GM19035 (cell line): ENCODE measurements around the gene DOCK6.
"Not testable (repeated sequence)": the region's sequence is repeated elsewhere in the genome, so short reads cannot be mapped to it uniquely, and the experiment has no call there.

ENCODE experiments used
- ATAC-seq: cut with Tn5 transposase; IDR thresholded peaks from one replicate; pipeline ENCODE4 v1.9.1; 2021; ENCODE audit not compliant: unreplicated experiment

Gene DOCK6

GRCh38 chr19:11198175-11198534, 64.2 kb downstream of the DOCK6 start:
- no peak for ATAC-seq

- ATAC-seq, result peak; percentile 85
Observed at GRCh38 chr19:11197291-11198174, 64.8 kb downstream of the DOCK6 start, which contains the start of gene KANK2. TSS of gene KANK2 (minus strand) at chr19:11197545. CDS start at chr19:11194511, 3,034 bp downstream.

GRCh38 chr19:11196406-11197287, 65.7 kb downstream of the DOCK6 start:
- no peak for ATAC-seq

GRCh38 chr19:11195681-11196080, 66.6 kb downstream of the DOCK6 start:
- no peak for ATAC-seq

GRCh38 chr19:11194656-11195558, 67.4 kb downstream of the DOCK6 start:
- ATAC-seq, result no peak

- no peak for ATAC-seq
Observed at GRCh38 chr19:11194173-11194572, 68.2 kb downstream of the DOCK6 start.

GRCh38 chr19:11192957-11193939, 69.1 kb downstream of the DOCK6 start:
- ATAC-seq, result no peak

- ATAC-seq, result no peak
Observed at GRCh38 chr19:11191934-11192333, 70.4 kb downstream of the DOCK6 start.

- ATAC-seq, result no peak
Observed at GRCh38 chr19:11191273-11191755, 71.0 kb downstream of the DOCK6 start.

GRCh38 chr19:11190501-11190900, 71.8 kb downstream of the DOCK6 start:
- no peak for ATAC-seq

- ATAC-seq, result no peak
Observed at GRCh38 chr19:11187441-11187840, 74.9 kb downstream of the DOCK6 start.

- ATAC-seq, result no peak
Observed at GRCh38 chr19:11182994-11183393, 79.3 kb downstream of the DOCK6 start.

- ATAC-seq, result no peak
Observed at GRCh38 chr19:11181488-11181887, 80.8 kb downstream of the DOCK6 start.

GRCh38 chr19:11180975-11181374, 81.3 kb downstream of the DOCK6 start:
- ATAC-seq, result not testable (repeated sequence)

GRCh38 chr19:11180346-11180745, 82.0 kb downstream of the DOCK6 start:
- ATAC-seq, result no peak

GRCh38 chr19:11179716-11180297, 82.5 kb downstream of the DOCK6 start:
- no peak for ATAC-seq

- ATAC-seq, result not testable (repeated sequence)
Observed at GRCh38 chr19:11179145-11179465, 83.2 kb downstream of the DOCK6 start.

GRCh38 chr19:11177592-11177991, 84.7 kb downstream of the DOCK6 start:
- no peak for ATAC-seq
